Activated B cell treated with CpG ODN at 0.5 μM for 24 hours (primary cell): ENCODE measurements around the gene GPR18. TPM values are rescaled to one million over a fixed set of nuclear protein-coding genes. Genes with fewer than 3 reads are reported as not detected.
A peak's percentile ranks its signal among the peaks of the same experiment; 100 is the strongest.

Experiments used
- ATAC-seq: fragments of 200-7000 bp; cut with Tn5 transposase; one replicate; pipeline ENCODE4 v1.10.0; 2021; ENCODE audit warnings: low read depth, mild to moderate bottlenecking, moderate library complexity
- CTCF ChIA-PET: fragments of 350-600 bp; sonication (Branson Sonifier 250); formaldehyde crosslinking; loops from one replicate; lab custom pipeline; 2021; ENCODE audit warnings: antibody characterized with exemption; lab: Charles Lee
- POLR2A ChIA-PET: fragments of 350-600 bp; sonication (Branson Sonifier 250); formaldehyde crosslinking; loops from one replicate; lab custom pipeline; 2021; ENCODE audit warnings: antibody characterized with exemption; lab: Charles Lee
- DNase-seq: peaks from one replicate; pipeline ENCODE4 v3.0.0; 2022
- H3K27ac Mint-ChIP-seq: one replicate; pipeline ENCODE4 v1.8.0; 2020; ENCODE audit warnings: mixed read lengths
- H3K27me3 Mint-ChIP-seq: one replicate; pipeline ENCODE4 v1.8.0; 2021; ENCODE audit warnings: mixed read lengths
- H3K36me3 Mint-ChIP-seq: one replicate; pipeline ENCODE4 v1.8.0; 2021; ENCODE audit warnings: low read depth, mixed read lengths
- H3K4me1 Mint-ChIP-seq: one replicate; pipeline ENCODE4 v1.8.0; 2021; ENCODE audit warnings: mixed read lengths
- H3K4me3 Mint-ChIP-seq: one replicate; pipeline ENCODE4 v1.8.0; 2020; ENCODE audit warnings: mild to moderate bottlenecking, mixed read lengths
- H3K9me3 Mint-ChIP-seq: one replicate; pipeline ENCODE4 v1.8.0; 2020; ENCODE audit warnings: mixed read lengths
- CTCF ChIP-seq: fragments of 200-600 bp; IDR thresholded peaks from one replicate; pipeline ENCODE4 v1.8.0; 2022; ENCODE audit warnings: antibody characterized with exemption, mild to moderate bottlenecking
- intact Hi-C: fragments of 100-400 bp; cut with micrococcal nuclease; formaldehyde crosslinking; loops from one replicate; pipeline ENCODE4 v1.15.1; 2024
- total RNA-seq: library from RNA; stranded (reverse); gene quantifications from 2 replicates; pipeline ENCODE4 v1.2.3, GENCODE V29; 2022

Gene GPR18
- total RNA-seq, 1 donor from 2014 or later: 29.0 TPM

DNA sequence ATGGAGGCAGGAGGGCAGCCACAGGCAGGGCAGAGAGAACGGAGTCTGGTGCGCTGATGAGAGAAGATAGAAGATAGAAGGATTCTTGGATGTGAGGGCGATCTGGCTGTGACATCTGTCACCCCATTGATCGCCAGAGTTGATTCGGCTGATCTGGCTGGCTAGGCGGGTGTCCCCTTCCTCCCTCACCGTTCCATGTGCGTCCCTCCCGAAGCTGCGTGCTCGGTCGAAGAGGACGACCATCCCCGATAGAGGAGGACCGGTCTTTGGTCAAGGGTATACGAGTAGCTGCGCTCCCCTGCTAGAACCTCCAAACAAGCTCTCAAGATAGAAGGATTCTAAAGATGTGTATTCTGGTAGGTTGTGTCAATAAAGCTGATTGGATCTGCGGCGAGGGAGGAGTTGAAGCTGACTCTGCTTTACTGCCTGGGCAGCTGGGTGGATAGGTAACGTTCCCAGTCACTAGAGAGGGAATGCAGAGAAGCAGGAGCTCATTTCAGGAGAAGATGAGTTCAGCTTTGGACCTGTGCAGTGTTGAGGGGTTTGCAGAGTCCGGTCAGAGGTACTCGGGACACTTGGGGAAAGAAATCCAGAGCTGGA is 52.5 kb downstream of the GPR18 start:
- Mint-ChIP-seq H3K9me3 (no peaks in the 10 kb centered on the region), H3K4me1 (peaks cover 81% of the 10 kb centered on the region), H3K4me3 (peak overlapping the region; percentile 71), H3K27ac (peak overlapping the region; percentile 85), H3K27me3 (no peaks in the 10 kb centered on the region), H3K36me3 (peaks cover 45% of the 10 kb centered on the region)
- DNase-seq: no peak
- CTCF ChIA-PET: interaction anchor here (0.9 to 1.6 kb wide), 4 partner anchors 30 to 59 kb away, joined by 3 to 5 read pairs (median 4); partner anchors contain the start of gene GPR18
- POLR2A ChIA-PET: interaction anchor here (0.5 to 7.4 kb wide), 9 partner anchors 9 to 638 kb away, joined by 3 to 86 read pairs (median 5); partner anchors contain the start of gene GPR18
- no peak for TF ChIP-seq CTCF
- intact Hi-C loops: loop anchor here (1.0 to 10.0 kb wide), 2 partner anchors 9 to 631 kb away; partner anchors contain the start of gene STK24
- ATAC-seq: no peak

Other genes with a start within 250 kb of the GPR18 start
- gene UBAC2, start 57.5 kb downstream of the GPR18 start, total RNA-seq: 40.6 and 51.0 TPM in 2 replicates
- 84.5 and 86.4 TPM in 2 replicates for gene GPR183, start 49.0 kb upstream of the GPR18 start, total RNA-seq
- gene TM9SF2, start 243.1 kb upstream of the GPR18 start, total RNA-seq: 68.1 and 76.0 TPM in 2 replicates